ENCODE data around the gene TRAF5. TPM values are rescaled to one million over a fixed set of nuclear protein-coding genes. Genes with fewer than 3 reads are reported as not detected.
"Not testable (repeated sequence)": the region's sequence is repeated elsewhere in the genome, so short reads cannot be mapped to it uniquely, and the experiment has no call there.

The TRAF5 gene
- total RNA-seq, 1 experiment from 2014 or later = 15.2 TPM

- no peak overlapping the region for H3K27ac Mint-ChIP-seq (ENCODE audit: unreplicated experiment)
- H3K36me3 Mint-ChIP-seq (ENCODE audit: insufficient read depth, unreplicated experiment) = no peaks in the 10 kb centered on the region
- no peak for DNase-seq
- no peaks in the 10 kb centered on the region for H3K9me3 Mint-ChIP-seq (ENCODE audit: low read depth, unreplicated experiment)
- H3K4me1 Mint-ChIP-seq (ENCODE audit: low read depth, unreplicated experiment) = peaks cover 18% of the 10 kb centered on the region
- intact Hi-C loops (cut with micrococcal nuclease; ENCODE audit: unreplicated experiment) = no loop called here
- H3K27me3 Mint-ChIP-seq (ENCODE audit: unreplicated experiment) = no peaks in the 10 kb centered on the region
- TF ChIP-seq CTCF (IDR thresholded peaks at IDR 0.05; ENCODE audit: unreplicated experiment) = no peak
- BruUV-seq (replicated peaks) = no TSS peak
- CTCF ChIA-PET = interaction anchor here (1.2 kb wide), 1 partner anchor 11 kb away, joined by 3 read pairs; no protein-coding TSS in a partner anchor
- no peak overlapping the region for H3K4me3 Mint-ChIP-seq (ENCODE audit: low read depth, unreplicated experiment)
Measured at GRCh38 chr1:211347077-211347844, 20.6 kb downstream of the TRAF5 start.

GRCh38 chr1:211348547-211348946, 21.9 kb downstream of the TRAF5 start:
- Mint-ChIP-seq H3K4me1 (ENCODE audit: low read depth, unreplicated experiment) (peaks cover 18% of the 10 kb centered on the region), H3K36me3 (ENCODE audit: insufficient read depth, unreplicated experiment) (no peaks in the 10 kb centered on the region), H3K27ac (ENCODE audit: unreplicated experiment) (no peak overlapping the region), H3K4me3 (ENCODE audit: low read depth, unreplicated experiment) (no peak overlapping the region), H3K9me3 (ENCODE audit: low read depth, unreplicated experiment) (no peaks in the 10 kb centered on the region), H3K27me3 (ENCODE audit: unreplicated experiment) (no peaks in the 10 kb centered on the region)
- BruUV-seq (replicated peaks) = no TSS peak
- CTCF ChIA-PET = interaction anchor here (0.6 kb wide), 1 partner anchor 1959 kb away, joined by 5 read pairs; no protein-coding TSS in a partner anchor
- DNase-seq = no peak
- intact Hi-C loops (cut with micrococcal nuclease; ENCODE audit: unreplicated experiment) = no loop called here
- no peak for TF ChIP-seq CTCF (IDR thresholded peaks at IDR 0.05; ENCODE audit: unreplicated experiment)

GRCh38 chr1:211349741-211350140, 23.1 kb downstream of the TRAF5 start:
- no TSS peak for BruUV-seq (replicated peaks)
- Mint-ChIP-seq H3K4me3 (ENCODE audit: low read depth, unreplicated experiment) (no peak overlapping the region), H3K4me1 (ENCODE audit: low read depth, unreplicated experiment) (peaks cover 18% of the 10 kb centered on the region), H3K27me3 (ENCODE audit: unreplicated experiment) (no peaks in the 10 kb centered on the region), H3K27ac (ENCODE audit: unreplicated experiment) (no peak overlapping the region), H3K36me3 (ENCODE audit: insufficient read depth, unreplicated experiment) (no peaks in the 10 kb centered on the region), H3K9me3 (ENCODE audit: low read depth, unreplicated experiment) (no peaks in the 10 kb centered on the region)
- intact Hi-C loops (cut with micrococcal nuclease; ENCODE audit: unreplicated experiment) = no loop called here
- CTCF ChIA-PET = interaction anchor here (0.6 to 0.7 kb wide), 2 partner anchors 609 to 875 kb away, joined by 3 to 4 read pairs; no protein-coding TSS in a partner anchor
- peak; percentile 19 for DNase-seq
- TF ChIP-seq CTCF (IDR thresholded peaks at IDR 0.05; ENCODE audit: unreplicated experiment) = no peak

- H3K4me3 Mint-ChIP-seq (ENCODE audit: low read depth, unreplicated experiment); DNase-seq; H3K27me3 Mint-ChIP-seq (ENCODE audit: unreplicated experiment); intact Hi-C loops (cut with micrococcal nuclease; ENCODE audit: unreplicated experiment); H3K9me3 Mint-ChIP-seq (ENCODE audit: low read depth, unreplicated experiment); BruUV-seq (replicated peaks); H3K27ac Mint-ChIP-seq (ENCODE audit: unreplicated experiment); CTCF ChIA-PET; H3K36me3 Mint-ChIP-seq (ENCODE audit: insufficient read depth, unreplicated experiment): not testable (repeated sequence)
- peaks cover 18% of the 10 kb centered on the region for H3K4me1 Mint-ChIP-seq (ENCODE audit: low read depth, unreplicated experiment)
Measured at GRCh38 chr1:211352055-211352454, 25.4 kb downstream of the TRAF5 start.

- no peak overlapping the region for H3K27ac Mint-ChIP-seq (ENCODE audit: unreplicated experiment)
- intact Hi-C loops (cut with micrococcal nuclease; ENCODE audit: unreplicated experiment) = no loop called here
- H3K4me1 Mint-ChIP-seq (ENCODE audit: low read depth, unreplicated experiment) = peaks cover 18% of the 10 kb centered on the region
- no peak for DNase-seq
- H3K4me3 Mint-ChIP-seq (ENCODE audit: low read depth, unreplicated experiment) = no peak overlapping the region
- TF ChIP-seq CTCF (IDR thresholded peaks at IDR 0.05; ENCODE audit: unreplicated experiment) = no peak
- no peaks in the 10 kb centered on the region for H3K27me3 Mint-ChIP-seq (ENCODE audit: unreplicated experiment)
- CTCF ChIA-PET = no interaction called here
- H3K9me3 Mint-ChIP-seq (ENCODE audit: low read depth, unreplicated experiment) = no peaks in the 10 kb centered on the region
- no TSS peak for BruUV-seq (replicated peaks)
- no peaks in the 10 kb centered on the region for H3K36me3 Mint-ChIP-seq (ENCODE audit: insufficient read depth, unreplicated experiment)
Measured at GRCh38 chr1:211352465-211352864, 25.8 kb downstream of the TRAF5 start.

Measured in Calu3 (cell line).